NCI-H1694 treated with DMSO at 0.1 percent for 48 hours (cell line): ENCODE results near the gene IL20RA.
"Not testable (repeated sequence)": the region's sequence is repeated elsewhere in the genome, so short reads cannot be mapped to it uniquely, and the experiment has no call there.

Source experiments
- DNase-seq: peaks from one replicate; lab custom pipeline; 2025; lab: John Stamatoyannopoulos, UW

The IL20RA gene

DNA sequence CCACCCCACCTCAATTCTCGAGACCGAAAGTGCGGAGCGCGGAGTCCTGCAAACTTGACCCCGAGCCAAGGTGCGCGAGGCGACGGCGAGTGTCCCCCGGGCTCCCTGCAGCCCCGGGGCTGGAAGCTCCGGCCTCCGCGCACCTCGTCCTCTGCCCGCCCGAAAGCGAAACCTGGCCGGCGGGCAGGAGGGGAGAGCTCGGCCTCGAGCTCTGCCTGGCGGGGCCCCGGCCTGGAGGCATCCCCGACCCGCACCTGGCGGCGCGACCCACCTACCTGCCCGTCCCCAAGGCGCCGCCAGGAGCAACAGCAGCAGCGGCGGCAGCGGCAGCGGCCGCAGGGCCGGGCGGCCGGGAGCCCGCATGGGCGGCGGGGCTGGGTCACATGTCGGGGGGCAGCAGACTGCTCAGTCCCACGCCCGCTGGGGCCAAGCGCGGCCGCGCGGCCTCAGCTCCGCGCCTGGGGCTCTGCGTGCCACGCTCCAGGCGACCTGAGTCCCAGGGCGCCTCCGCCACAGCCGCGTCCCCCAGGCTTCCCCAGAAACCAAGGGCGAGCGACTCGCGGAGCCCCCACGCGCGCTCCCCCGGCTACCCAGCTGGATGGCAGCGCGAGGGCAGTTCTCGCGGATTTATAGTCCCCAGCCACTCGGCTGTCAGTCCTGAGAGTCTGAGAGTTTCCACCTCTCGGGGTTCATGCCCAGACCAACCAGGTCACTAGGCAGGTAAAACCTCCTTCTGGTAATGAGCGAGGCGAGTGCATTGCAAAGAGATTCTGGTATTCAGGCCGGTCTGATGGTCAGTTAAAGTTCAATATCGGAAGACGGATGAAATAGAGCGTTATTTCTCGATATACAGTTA is at the start of gene IL20RA:
Gene IL20RA (minus strand): TSS at position 600 of the 856 bp plus-strand sequence. CDS start 237 bp downstream, at position 363.
- no peak for DNase-seq

GRCh38 chr6:137093183-137094069 is 48.7 kb upstream of the IL20RA start:
- DNase-seq = no peak

DNA sequence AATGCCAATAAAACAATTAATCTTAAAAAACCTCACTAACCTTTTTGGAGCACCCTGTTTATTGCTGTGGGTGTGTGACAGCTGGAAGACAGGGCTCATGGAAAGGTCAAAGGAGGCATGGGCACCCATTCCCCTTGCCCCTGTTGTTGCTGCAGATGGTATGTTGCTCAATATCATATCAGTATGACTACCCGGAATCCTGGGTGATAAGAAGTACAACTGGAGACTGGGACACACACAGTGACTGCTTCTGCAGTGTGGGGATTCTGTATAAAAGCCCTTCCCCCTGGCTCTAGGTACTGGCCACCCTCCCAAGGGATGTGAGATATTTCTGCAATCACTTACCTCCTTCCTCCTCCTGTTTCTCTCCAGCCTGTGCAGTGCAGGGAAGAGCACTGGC is 47.3 kb upstream of the IL20RA start:
- no peak for DNase-seq

DNA sequence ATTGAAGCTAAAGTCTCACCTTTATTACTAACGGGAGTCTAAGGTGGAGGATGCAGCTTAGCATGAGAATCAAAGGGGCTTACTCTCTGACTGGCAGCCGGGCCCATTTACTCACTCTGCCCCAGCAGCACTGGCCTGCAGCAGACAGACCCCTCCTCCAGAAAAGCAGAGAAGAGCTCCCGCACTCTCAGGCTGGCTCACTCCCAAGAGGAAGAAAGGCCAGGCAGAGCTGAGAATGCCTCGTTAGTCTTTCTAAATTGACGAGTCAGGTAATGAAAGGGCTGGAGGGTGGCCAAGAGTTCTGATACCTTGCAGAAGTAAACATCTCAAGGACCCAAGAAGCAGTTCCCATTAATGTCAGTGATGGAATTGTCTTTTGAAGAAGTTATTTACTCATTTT is 44.5 kb upstream of the IL20RA start:
- no peak for DNase-seq

DNA sequence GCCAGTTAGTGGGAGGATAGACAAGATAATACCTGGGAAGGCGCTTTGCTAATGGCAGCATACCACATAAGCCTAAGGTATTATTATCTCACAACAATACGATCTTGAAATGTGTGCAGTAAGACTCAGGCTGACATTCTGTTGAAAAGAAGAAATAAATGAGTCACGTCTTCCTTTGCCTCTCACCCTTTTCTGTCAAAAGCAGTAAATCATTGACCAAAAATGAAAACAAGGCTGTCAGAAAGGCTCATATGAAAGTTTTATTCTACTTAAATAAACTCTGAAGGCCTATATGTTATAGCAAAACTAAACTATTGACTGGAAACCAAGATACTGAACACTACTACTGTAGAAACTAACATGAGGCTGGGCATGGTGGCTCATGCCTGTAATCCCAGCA is 43.1 kb upstream of the IL20RA start:
- DNase-seq = no peak

- DNase-seq = no peak
Observed at GRCh38 chr6:137086031-137086430, 41.3 kb upstream of the IL20RA start.

- no peak for DNase-seq
Observed at GRCh38 chr6:137084865-137085617, 40.3 kb upstream of the IL20RA start.

DNA sequence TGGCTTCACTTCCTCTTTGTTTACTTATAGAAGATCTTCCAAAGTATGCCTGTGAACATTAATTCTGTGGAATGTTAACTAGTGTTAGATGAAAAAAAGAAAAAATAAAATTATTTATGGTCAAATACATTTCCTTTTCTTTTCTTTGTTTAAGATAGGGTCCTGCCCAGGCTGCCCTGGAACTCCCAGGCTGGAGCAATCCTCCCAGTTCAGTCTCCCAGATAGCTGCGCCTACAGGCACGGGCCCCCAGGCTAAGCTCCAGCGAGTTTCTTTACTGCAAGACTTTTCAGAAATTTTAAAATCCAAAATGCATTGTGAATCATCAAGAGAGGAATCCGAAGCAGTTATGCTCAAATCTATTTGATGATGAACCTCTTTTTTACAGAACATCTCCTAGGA is 39.3 kb upstream of the IL20RA start:
- DNase-seq = no peak

DNA sequence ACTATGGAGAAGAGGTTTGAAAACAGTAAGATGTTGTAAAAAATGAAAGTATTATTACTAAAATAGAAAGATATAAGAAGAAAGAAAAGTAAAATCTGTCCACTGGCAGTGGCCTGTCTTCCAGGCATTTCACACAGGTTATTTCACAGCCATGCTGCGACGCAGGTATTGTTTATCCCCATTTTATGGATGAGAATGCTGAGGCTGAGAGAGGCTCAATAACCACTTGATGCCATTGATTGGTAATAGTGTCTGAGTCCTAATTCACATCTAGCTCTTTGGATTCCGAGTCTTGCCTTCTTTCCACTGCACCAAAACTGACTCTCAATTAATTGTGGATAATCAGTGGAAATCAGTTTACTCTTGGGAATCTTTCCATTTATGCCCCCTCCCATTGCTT is 37.2 kb upstream of the IL20RA start:
- DNase-seq = no peak

GRCh38 chr6:137080711-137081110 is 35.9 kb upstream of the IL20RA start:
- no peak for DNase-seq

- peak; percentile 73 for DNase-seq
Observed at GRCh38 chr6:137076277-137077068, 31.7 kb upstream of the IL20RA start.

DNA sequence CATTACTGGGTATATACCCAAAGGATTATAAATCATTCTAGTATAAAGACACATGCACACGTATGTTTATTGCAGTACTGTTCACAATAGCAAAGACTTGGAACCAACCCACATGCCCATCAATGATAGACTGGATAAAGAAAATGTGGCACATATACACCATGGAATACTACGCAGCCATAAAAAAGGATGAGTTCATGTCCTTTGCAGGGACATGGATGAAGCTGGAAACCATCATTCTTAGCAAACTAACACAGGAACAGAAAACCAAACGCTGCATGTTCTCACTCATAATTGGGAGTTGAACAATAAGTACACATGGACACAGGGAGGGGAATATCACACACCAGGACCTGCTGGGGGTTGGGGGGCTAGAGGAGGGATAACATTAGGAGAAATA is 31.0 kb upstream of the IL20RA start:
- not testable (repeated sequence) for DNase-seq

- no peak for DNase-seq
Observed at GRCh38 chr6:137070303-137070702, 25.5 kb upstream of the IL20RA start.

DNA sequence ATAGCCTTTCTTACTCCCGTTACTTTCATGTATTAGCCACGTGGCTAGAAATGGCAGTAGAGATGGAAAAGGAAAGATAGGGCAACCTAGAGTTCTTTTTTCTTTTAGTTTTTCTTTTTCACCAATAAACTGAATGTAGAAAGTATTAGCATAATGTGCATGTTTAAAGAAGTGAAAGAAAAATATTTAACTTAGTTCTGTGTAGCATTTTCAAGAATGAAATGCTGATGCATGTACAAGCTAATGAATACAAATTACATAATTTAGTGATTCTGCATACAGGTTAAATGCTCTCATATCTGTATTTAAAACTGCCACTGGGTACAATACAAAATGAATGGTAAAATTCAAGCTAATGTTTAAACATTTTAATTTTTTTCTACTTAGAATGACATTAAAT is 22.6 kb upstream of the IL20RA start:
- DNase-seq = no peak

- DNase-seq = no peak
Observed at GRCh38 chr6:137058037-137058436, 13.3 kb upstream of the IL20RA start.

GRCh38 chr6:137056121-137056880 is 11.5 kb upstream of the IL20RA start:
- no peak for DNase-seq

DNA sequence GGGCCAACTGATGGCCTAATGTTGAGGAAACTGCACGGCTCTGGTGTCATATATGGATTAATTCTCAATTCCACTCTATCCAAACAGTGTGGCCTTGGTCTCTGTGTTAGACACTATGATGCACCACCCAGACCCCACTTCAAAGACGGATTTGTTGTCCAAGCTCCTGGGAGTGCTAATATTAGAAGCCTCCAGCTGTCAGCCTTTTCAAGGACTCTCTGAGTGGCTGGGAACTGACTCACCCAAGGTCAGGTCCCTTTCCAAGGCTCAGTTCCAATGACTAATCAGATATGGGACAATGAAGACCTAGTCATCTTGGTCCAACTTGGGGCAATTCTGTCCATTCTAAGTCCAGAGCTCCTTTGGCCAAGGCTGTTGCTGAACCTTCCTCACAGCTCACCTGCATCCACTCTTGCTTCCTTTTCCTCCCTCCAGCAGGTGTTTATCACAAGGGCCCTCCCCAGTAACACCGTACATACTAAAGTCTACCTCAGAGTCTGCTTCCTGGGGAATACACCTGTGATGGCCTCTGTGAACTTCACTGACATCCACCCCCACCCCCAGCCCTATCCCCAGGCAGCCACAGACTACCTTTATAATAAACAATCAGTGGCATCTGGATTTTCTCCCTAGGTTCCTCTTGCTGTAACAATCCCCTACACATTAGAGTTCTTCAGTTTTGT is 7.2 kb upstream of the IL20RA start:
- DNase-seq = no peak

DNA sequence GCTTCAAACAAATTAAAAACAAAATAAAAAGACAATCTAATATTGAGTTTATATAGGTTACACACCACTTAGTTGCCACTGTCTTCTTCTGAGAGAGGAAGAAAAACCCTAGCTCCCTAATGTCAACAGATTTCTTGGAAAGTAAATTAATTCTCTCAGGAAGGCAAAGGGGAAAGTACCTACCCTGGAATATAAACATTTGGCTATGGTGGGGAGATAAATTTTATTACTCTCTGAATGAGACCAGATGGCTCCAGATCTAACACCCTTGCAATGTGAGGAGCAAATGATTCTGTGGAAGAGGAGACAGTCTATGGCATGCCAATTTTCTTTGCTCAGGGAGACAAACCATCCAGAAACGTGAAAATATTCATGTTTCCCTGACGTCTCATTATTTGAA is 4.3 kb upstream of the IL20RA start:
- DNase-seq = no peak

- DNase-seq = no peak
Observed at GRCh38 chr6:137046871-137047412, 2.2 kb upstream of the IL20RA start.
